ENCODE data around the gene WDR93. TPM values are rescaled to one million over a fixed set of nuclear protein-coding genes. Genes with fewer than 3 reads are reported as not detected.

Gene WDR93
- total RNA-seq, 1 donor from 2014 or later: not detected

DNA sequence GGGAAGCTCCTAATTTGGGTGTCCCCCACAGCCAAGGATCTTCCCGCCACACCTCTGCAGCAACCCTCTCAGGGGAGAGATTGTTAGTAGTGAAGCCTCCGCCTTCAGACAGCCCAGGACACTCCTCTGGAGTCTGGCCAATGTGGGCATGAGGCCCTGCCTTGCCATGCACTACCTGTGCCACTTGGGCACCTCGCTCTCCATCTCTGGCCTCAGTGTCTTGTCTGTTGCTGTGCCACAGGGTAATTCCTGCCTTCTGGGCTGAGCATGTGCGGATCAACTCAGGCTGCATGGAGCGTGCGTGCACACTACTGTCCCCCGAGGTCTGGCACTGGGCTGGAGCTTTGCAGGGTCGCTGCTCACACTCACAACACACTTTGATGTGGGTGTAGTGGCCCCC is 68.4 kb downstream of the WDR93 start:
- FAIRE-seq (no peak), DNase-seq (ENCODE audit: low read depth) (no peak)
- TF ChIP-seq, protein P1, sequence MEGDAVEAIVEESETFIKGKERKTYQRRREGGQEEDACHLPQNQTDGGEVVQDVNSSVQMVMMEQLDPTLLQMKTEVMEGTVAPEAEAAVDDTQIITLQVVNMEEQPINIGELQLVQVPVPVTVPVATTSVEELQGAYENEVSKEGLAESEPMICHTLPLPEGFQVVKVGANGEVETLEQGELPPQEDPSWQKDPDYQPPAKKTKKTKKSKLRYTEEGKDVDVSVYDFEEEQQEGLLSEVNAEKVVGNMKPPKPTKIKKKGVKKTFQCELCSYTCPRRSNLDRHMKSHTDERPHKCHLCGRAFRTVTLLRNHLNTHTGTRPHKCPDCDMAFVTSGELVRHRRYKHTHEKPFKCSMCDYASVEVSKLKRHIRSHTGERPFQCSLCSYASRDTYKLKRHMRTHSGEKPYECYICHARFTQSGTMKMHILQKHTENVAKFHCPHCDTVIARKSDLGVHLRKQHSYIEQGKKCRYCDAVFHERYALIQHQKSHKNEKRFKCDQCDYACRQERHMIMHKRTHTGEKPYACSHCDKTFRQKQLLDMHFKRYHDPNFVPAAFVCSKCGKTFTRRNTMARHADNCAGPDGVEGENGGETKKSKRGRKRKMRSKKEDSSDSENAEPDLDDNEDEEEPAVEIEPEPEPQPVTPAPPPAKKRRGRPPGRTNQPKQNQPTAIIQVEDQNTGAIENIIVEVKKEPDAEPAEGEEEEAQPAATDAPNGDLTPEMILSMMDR (IDR thresholded peaks at IDR 0.05; ENCODE audit: insufficient read depth, low read length, severe bottlenecking): no peak

DNA sequence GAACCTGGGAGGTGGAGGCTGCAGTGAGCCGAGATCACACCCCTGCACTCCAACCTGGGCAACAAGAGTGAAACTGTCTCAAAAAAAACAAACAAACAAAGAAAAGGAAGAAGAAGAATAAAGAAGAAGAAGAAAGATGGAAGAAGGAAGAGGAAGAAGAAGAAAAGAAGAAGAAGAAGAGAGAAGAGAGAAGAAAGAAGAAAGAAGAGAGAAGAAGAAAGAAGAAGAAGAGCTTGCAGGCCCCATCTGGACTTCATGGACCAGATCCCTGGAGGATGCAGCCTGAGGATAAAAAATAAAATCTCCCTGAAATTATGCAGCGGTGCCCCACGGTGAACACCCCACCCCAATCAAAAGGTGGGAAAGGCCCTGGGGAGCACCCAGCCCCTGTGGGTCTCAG is 69.2 kb downstream of the WDR93 start:
- Histone ChIP-seq H3K4me3 (ENCODE audit: low read depth, low read length) (no peak overlapping the region), H3K36me3 (ENCODE audit: control insufficient read depth, insufficient read depth, low read length) (no peaks in the 10 kb centered on the region), H3K27me3 (ENCODE audit: control insufficient read depth, insufficient read depth, low read length) (no peaks in the 10 kb centered on the region)
- no peak for FAIRE-seq
- no peak for DNase-seq (ENCODE audit: low read depth)
- TF ChIP-seq, protein P1 (IDR thresholded peaks at IDR 0.05; ENCODE audit: insufficient read depth, low read length, severe bottlenecking): no peak

More for the DNA sequence above, 68.4 kb downstream of the WDR93 start:
- Histone ChIP-seq H3K4me3 (ENCODE audit: low read depth, low read length) (no peak overlapping the region), H3K27me3 (ENCODE audit: control insufficient read depth, insufficient read depth, low read length) (no peaks in the 10 kb centered on the region), H3K36me3 (ENCODE audit: control insufficient read depth, insufficient read depth, low read length) (no peaks in the 10 kb centered on the region)

- H3K36me3 ChIP-seq (ENCODE audit: control insufficient read depth, insufficient read depth, low read length): no peaks in the 10 kb centered on the region
- H3K27me3 ChIP-seq (ENCODE audit: control insufficient read depth, insufficient read depth, low read length): no peaks in the 10 kb centered on the region
- DNase-seq (ENCODE audit: low read depth): peak; percentile 50
- TF ChIP-seq, protein P1 (IDR thresholded peaks at IDR 0.05; ENCODE audit: insufficient read depth, low read length, severe bottlenecking): peak; percentile 99
- no peak for FAIRE-seq
- H3K4me3 ChIP-seq (ENCODE audit: low read depth, low read length): no peak overlapping the region
Measured at GRCh38 chr15:89760303-89761008, 69.8 kb downstream of the WDR93 start.

DNA sequence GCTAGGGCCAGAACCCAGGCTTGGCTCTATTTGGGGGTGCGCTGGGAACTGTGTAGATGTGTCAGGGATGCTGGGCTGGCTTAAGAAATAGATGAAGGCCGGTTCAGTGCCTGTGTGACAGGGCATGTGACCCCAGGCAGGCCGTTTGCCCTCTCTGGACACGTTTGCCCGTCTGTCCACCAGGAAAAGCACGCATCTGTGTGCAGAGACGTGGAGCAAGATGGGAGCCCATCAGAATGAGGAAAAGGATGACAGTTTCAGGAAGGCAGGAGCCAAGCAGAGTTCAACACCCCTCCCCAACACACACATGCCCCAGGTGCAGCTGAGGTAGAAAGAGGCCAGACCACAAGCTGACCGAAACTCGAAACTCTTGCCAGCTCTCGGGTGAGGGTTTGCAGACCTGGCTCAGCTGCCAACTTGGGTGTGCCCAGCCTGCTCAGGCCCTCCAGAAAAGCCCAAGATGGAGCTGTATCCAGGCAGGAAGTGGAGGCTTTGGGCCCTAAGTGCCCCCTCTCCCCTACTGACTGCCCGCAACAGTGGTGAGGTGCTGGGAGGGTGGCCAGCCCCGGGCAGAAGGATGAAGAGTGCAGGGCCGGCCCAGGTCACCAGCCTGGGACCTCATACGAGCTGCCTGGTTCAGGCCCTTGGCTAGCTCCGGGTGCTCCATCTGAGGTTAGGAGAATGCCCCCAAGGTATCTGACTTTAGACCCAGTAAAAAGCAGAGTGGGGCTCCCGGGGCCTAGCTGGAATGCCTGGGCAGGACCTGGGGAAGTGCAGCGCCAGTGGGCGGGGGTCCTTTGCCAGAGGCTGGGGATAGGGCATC is 70.6 kb downstream of the WDR93 start:
- Histone ChIP-seq H3K27me3 (ENCODE audit: control insufficient read depth, insufficient read depth, low read length) (no peaks in the 10 kb centered on the region), H3K36me3 (ENCODE audit: control insufficient read depth, insufficient read depth, low read length) (no peaks in the 10 kb centered on the region), H3K4me3 (ENCODE audit: low read depth, low read length) (no peak overlapping the region)
- no peak for FAIRE-seq
- TF ChIP-seq, protein P1 (IDR thresholded peaks at IDR 0.05; ENCODE audit: insufficient read depth, low read length, severe bottlenecking): no peak
- no peak for DNase-seq (ENCODE audit: low read depth)

DNA sequence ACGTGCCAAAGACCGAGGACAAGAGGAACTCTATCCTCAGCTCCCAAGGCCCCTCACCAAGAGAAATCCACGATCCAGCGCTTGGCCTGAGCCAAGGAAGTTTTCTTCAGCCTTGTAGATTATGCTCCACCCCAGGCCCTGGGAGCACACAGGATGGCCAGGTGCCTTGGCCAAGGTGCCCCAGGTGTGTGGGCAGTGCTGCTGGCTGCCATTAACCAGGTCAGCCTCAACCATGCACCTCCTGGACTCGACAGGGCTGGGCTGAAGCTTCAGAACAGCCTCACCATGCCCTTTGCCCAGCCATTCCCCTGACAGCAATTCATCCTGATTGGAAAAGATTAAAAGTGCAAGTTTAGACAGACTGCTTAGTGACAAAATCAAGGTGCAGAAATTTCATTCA is 71.3 kb downstream of the WDR93 start:
- Histone ChIP-seq H3K27me3 (ENCODE audit: control insufficient read depth, insufficient read depth, low read length) (no peaks in the 10 kb centered on the region), H3K4me3 (ENCODE audit: low read depth, low read length) (no peak overlapping the region), H3K36me3 (ENCODE audit: control insufficient read depth, insufficient read depth, low read length) (no peaks in the 10 kb centered on the region)
- FAIRE-seq (no peak), DNase-seq (ENCODE audit: low read depth) (no peak)
- TF ChIP-seq, protein P1 (IDR thresholded peaks at IDR 0.05; ENCODE audit: insufficient read depth, low read length, severe bottlenecking): no peak

Data from bronchial epithelial cell (primary cell).